ENCODE measurements around the gene LRRC8C.

The LRRC8C gene

GRCh38 chr1:89698624-89699023, 65.7 kb downstream of the LRRC8C start:
- Histone ChIP-seq H3K4ac (ENCODE audit: low read depth in 1 of 2, low read length in 2 of 2) (no peak overlapping the region), H2BK15ac (ENCODE audit: low read depth, poor library complexity, severe bottlenecking) (no peak overlapping the region), H4K91ac (ENCODE audit: low read length) (no peak overlapping the region), H3K18ac (ENCODE audit: low read depth in 1 of 2, low read length in 2 of 2) (no peak overlapping the region), H3K27me3 (ENCODE audit: control insufficient read depth in 1 of 2, insufficient read depth in 1 of 2, low read length in 2 of 2) (no peaks in the 10 kb centered on the region), H2BK120ac (ENCODE audit: low read depth, low read length) (no peak overlapping the region), H3K4me1 (ENCODE audit: control insufficient read depth, insufficient read depth, low read depth, low read length) (no peaks in the 10 kb centered on the region), H3K14ac (ENCODE audit: low read length in 2 of 2) (no peak overlapping the region), H3K79me1 (replicated peaks; ENCODE audit: low read length, poor library complexity, severe bottlenecking) (no peaks in the 10 kb centered on the region), H4K8ac (ENCODE audit: low read length) (no peak overlapping the region), H3K9ac (ENCODE audit: low read length) (no peak overlapping the region), H2AK5ac (ENCODE audit: low read length, severe bottlenecking) (no peak overlapping the region), H3K4me2 (ENCODE audit: low read length, poor library complexity, severe bottlenecking) (no peak overlapping the region), H2AFZ (ENCODE audit: low read depth, low read length) (no peak overlapping the region), H3K23ac (ENCODE audit: low read length in 2 of 2) (no peak overlapping the region), H2BK5ac (ENCODE audit: low read depth, low read length, poor library complexity, severe bottlenecking) (no peak overlapping the region), H3K4me3 (ENCODE audit: insufficient read depth in 1 of 2, low read depth in 1 of 2, low read length in 2 of 2) (no peak overlapping the region), H3K36me3 (ENCODE audit: control insufficient read depth in 1 of 2, insufficient read depth in 2 of 2, low read depth in 1 of 2, low read length in 2 of 2) (no peaks in the 10 kb centered on the region), H3K9me3 (ENCODE audit: control insufficient read depth, low read length) (no peaks in the 10 kb centered on the region), H2BK12ac (ENCODE audit: low read length in 2 of 2) (no peak overlapping the region), H3K27ac (ENCODE audit: low read length, poor library complexity, severe bottlenecking) (no peak overlapping the region)
- no peak for DNase-seq
- no CpG with 5 or more reads among the region's 1 CpG for WGBS

- DNase-seq = no peak
- Histone ChIP-seq H3K79me1 (replicated peaks; ENCODE audit: low read length, poor library complexity, severe bottlenecking) (no peaks in the 10 kb centered on the region), H3K27me3 (ENCODE audit: control insufficient read depth in 1 of 2, insufficient read depth in 1 of 2, low read length in 2 of 2) (no peaks in the 10 kb centered on the region), H3K14ac (ENCODE audit: low read length in 2 of 2) (no peak overlapping the region), H2AK5ac (ENCODE audit: low read length, severe bottlenecking) (no peak overlapping the region), H2BK5ac (ENCODE audit: low read depth, low read length, poor library complexity, severe bottlenecking) (no peak overlapping the region), H3K18ac (ENCODE audit: low read depth in 1 of 2, low read length in 2 of 2) (no peak overlapping the region), H2AFZ (ENCODE audit: low read depth, low read length) (no peak overlapping the region), H3K4ac (ENCODE audit: low read depth in 1 of 2, low read length in 2 of 2) (no peak overlapping the region), H3K9me3 (ENCODE audit: control insufficient read depth, low read length) (no peaks in the 10 kb centered on the region), H3K4me2 (ENCODE audit: low read length, poor library complexity, severe bottlenecking) (no peak overlapping the region), H2BK120ac (ENCODE audit: low read depth, low read length) (no peak overlapping the region), H2BK12ac (ENCODE audit: low read length in 2 of 2) (no peak overlapping the region), H4K8ac (ENCODE audit: low read length) (no peak overlapping the region), H3K27ac (ENCODE audit: low read length, poor library complexity, severe bottlenecking) (no peak overlapping the region), H3K23ac (ENCODE audit: low read length in 2 of 2) (no peak overlapping the region), H3K4me1 (ENCODE audit: control insufficient read depth, insufficient read depth, low read depth, low read length) (no peaks in the 10 kb centered on the region), H3K36me3 (ENCODE audit: control insufficient read depth in 1 of 2, insufficient read depth in 2 of 2, low read depth in 1 of 2, low read length in 2 of 2) (no peaks in the 10 kb centered on the region), H2BK15ac (ENCODE audit: low read depth, poor library complexity, severe bottlenecking) (no peak overlapping the region), H3K4me3 (ENCODE audit: insufficient read depth in 1 of 2, low read depth in 1 of 2, low read length in 2 of 2) (no peak overlapping the region), H4K91ac (ENCODE audit: low read length) (no peak overlapping the region), H3K9ac (ENCODE audit: low read length) (no peak overlapping the region)
- WGBS = 100% methylated on average over 2 of the region's 4 CpGs
Measured at GRCh38 chr1:89699451-89699986, 66.6 kb downstream of the LRRC8C start.

GRCh38 chr1:89701746-89702241, 68.9 kb downstream of the LRRC8C start:
- Histone ChIP-seq H2BK12ac (ENCODE audit: low read length in 2 of 2) (peak overlapping the region in 1 of 2 experiments; percentile 54), H3K27ac (ENCODE audit: low read length, poor library complexity, severe bottlenecking) (no peak overlapping the region), H3K9me3 (ENCODE audit: control insufficient read depth, low read length) (no peaks in the 10 kb centered on the region), H3K79me1 (replicated peaks; ENCODE audit: low read length, poor library complexity, severe bottlenecking) (no peaks in the 10 kb centered on the region), H3K18ac (ENCODE audit: low read depth in 1 of 2, low read length in 2 of 2) (no peak overlapping the region), H3K27me3 (ENCODE audit: control insufficient read depth in 1 of 2, insufficient read depth in 1 of 2, low read length in 2 of 2) (no peaks in the 10 kb centered on the region), H4K91ac (ENCODE audit: low read length) (no peak overlapping the region), H4K8ac (ENCODE audit: low read length) (no peak overlapping the region), H3K36me3 (ENCODE audit: control insufficient read depth in 1 of 2, insufficient read depth in 2 of 2, low read depth in 1 of 2, low read length in 2 of 2) (no peaks in the 10 kb centered on the region), H3K4me1 (ENCODE audit: control insufficient read depth, insufficient read depth, low read depth, low read length) (no peaks in the 10 kb centered on the region), H2AK5ac (ENCODE audit: low read length, severe bottlenecking) (no peak overlapping the region), H3K4me2 (ENCODE audit: low read length, poor library complexity, severe bottlenecking) (no peak overlapping the region), H3K9ac (ENCODE audit: low read length) (no peak overlapping the region), H2BK15ac (ENCODE audit: low read depth, poor library complexity, severe bottlenecking) (no peak overlapping the region), H2BK120ac (ENCODE audit: low read depth, low read length) (no peak overlapping the region), H3K4me3 (ENCODE audit: insufficient read depth in 1 of 2, low read depth in 1 of 2, low read length in 2 of 2) (no peak overlapping the region), H2BK5ac (ENCODE audit: low read depth, low read length, poor library complexity, severe bottlenecking) (no peak overlapping the region), H2AFZ (ENCODE audit: low read depth, low read length) (no peak overlapping the region), H3K23ac (ENCODE audit: low read length in 2 of 2) (no peak overlapping the region), H3K14ac (ENCODE audit: low read length in 2 of 2) (no peak overlapping the region), H3K4ac (ENCODE audit: low read depth in 1 of 2, low read length in 2 of 2) (peak overlapping the region in 1 of 2 experiments; percentile 58)
- DNase-seq = no peak
- 84% methylated on average over 4 of the region's 4 CpGs for WGBS

GRCh38 chr1:89702520-89703045, 69.7 kb downstream of the LRRC8C start:
- H3K9me3 ChIP-seq (ENCODE audit: control insufficient read depth, low read length) = no peaks in the 10 kb centered on the region
- no peak overlapping the region for H2BK12ac ChIP-seq (ENCODE audit: low read length in 2 of 2)
- no peaks in the 10 kb centered on the region for H3K4me1 ChIP-seq (ENCODE audit: control insufficient read depth, insufficient read depth, low read depth, low read length)
- H3K36me3 ChIP-seq (ENCODE audit: control insufficient read depth in 1 of 2, insufficient read depth in 2 of 2, low read depth in 1 of 2, low read length in 2 of 2) = no peaks in the 10 kb centered on the region
- H3K4me2 ChIP-seq (ENCODE audit: low read length, poor library complexity, severe bottlenecking) = no peak overlapping the region
- DNase-seq = no peak
- H3K4me3 ChIP-seq (ENCODE audit: insufficient read depth in 1 of 2, low read depth in 1 of 2, low read length in 2 of 2) = no peak overlapping the region
- no peaks in the 10 kb centered on the region for H3K79me1 ChIP-seq (replicated peaks; ENCODE audit: low read length, poor library complexity, severe bottlenecking)
- WGBS = no CpG with 5 or more reads among the region's 1 CpG
- H4K91ac ChIP-seq (ENCODE audit: low read length) = no peak overlapping the region
- H2BK5ac ChIP-seq (ENCODE audit: low read depth, low read length, poor library complexity, severe bottlenecking) = no peak overlapping the region
- H3K4ac ChIP-seq (ENCODE audit: low read depth in 1 of 2, low read length in 2 of 2) = no peak overlapping the region
- H2AK5ac ChIP-seq (ENCODE audit: low read length, severe bottlenecking) = no peak overlapping the region
- no peak overlapping the region for H2BK120ac ChIP-seq (ENCODE audit: low read depth, low read length)
- no peak overlapping the region for H3K14ac ChIP-seq (ENCODE audit: low read length in 2 of 2)
- H3K23ac ChIP-seq (ENCODE audit: low read length in 2 of 2) = no peak overlapping the region
- no peak overlapping the region for H3K18ac ChIP-seq (ENCODE audit: low read depth in 1 of 2, low read length in 2 of 2)
- no peaks in the 10 kb centered on the region for H3K27me3 ChIP-seq (ENCODE audit: control insufficient read depth in 1 of 2, insufficient read depth in 1 of 2, low read length in 2 of 2)
- no peak overlapping the region for H2AFZ ChIP-seq (ENCODE audit: low read depth, low read length)
- no peak overlapping the region for H4K8ac ChIP-seq (ENCODE audit: low read length)
- H2BK15ac ChIP-seq (ENCODE audit: low read depth, poor library complexity, severe bottlenecking) = no peak overlapping the region
- no peak overlapping the region for H3K27ac ChIP-seq (ENCODE audit: low read length, poor library complexity, severe bottlenecking)
- H3K9ac ChIP-seq (ENCODE audit: low read length) = no peak overlapping the region
